Measurements from ENCODE around the gene C2orf69.

C2orf69 gene

GRCh38 chr2:199968126-199968525, 57.0 kb downstream of the C2orf69 start:
- no peak for DNase-seq (ENCODE audit: low spot score)

GRCh38 chr2:199972088-199972626, 61.1 kb downstream of the C2orf69 start:
- DNase-seq (ENCODE audit: low spot score) = no peak

GRCh38 chr2:199973703-199974102, 62.6 kb downstream of the C2orf69 start:
- peak; percentile 62 for DNase-seq (ENCODE audit: low spot score)

DNA sequence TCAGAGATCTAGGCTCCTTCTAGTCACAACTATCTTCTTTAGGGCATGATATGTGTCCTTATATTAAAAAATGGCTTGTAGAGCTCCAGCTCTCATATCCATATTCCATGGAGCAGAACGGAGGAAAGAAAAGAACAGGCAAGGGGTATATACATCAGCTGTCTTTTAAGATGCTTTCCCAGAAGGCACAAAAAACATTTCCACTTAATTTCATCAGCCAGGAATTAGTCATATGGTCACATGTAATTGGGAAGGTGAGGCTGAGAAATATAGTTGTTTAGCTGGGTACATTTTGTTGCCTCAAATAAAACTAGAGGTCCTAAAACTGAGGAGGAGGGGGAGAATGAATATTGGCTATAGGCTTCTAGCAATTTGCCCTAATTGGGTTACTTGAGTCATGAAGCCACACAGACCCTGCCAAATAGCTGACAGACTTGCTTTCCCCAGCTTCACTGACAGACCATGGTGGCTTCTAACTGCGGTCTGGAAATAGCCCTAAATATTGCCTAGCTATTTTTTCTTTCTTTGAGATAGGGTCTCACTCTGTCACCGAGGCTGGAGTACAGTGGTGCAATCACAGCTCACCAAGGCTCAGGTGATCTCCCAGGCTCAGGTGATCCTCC, 64.3 kb downstream of the C2orf69 start:
- DNase-seq (ENCODE audit: low spot score) = no peak
